Epithelial cell of esophagus (primary cell): ENCODE results near the gene PCBP1.

Experiments used
- DNase-seq: peaks from one replicate; pipeline ENCODE4 v3.0.0; 2010; ENCODE audit warnings: low read depth
- H3K4me3 ChIP-seq: 2 replicates; pipeline ENCODE4 v1.5.1; 2011; ENCODE audit warnings: mild to moderate bottlenecking, low read length, control low read depth
- TF ChIP-seq, protein P1 (sequence below): IDR thresholded peaks from 2 replicates; pipeline ENCODE4 v1.5.1; 2011; ENCODE audit warnings: low read depth, mild to moderate bottlenecking, low read length, control low read depth, inconsistent platforms; ENCODE audit not compliant: insufficient read depth; ENCODE audit errors: missing control alignments

Gene PCBP1

DNA sequence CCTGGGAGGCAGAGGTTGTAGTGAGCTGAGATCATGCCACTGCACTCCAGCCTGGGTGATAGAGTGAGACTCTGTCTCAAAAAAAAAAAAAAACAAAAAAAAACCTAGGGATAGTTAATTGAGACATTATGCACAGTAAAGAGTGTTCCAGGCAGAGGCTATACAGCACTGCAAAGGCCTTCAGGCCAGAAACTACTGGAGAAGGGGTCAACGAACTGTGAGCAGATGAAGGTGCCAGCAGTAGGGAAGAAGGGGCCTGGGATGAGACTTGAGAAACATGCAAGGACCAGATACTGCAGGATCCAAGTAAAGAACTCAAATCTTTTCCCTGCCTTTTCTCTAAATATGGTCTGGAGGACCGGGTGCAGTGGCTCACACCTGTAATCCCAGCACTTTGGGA lies 26.0 kb upstream of the PCBP1 start:
- TF ChIP-seq, protein P1, sequence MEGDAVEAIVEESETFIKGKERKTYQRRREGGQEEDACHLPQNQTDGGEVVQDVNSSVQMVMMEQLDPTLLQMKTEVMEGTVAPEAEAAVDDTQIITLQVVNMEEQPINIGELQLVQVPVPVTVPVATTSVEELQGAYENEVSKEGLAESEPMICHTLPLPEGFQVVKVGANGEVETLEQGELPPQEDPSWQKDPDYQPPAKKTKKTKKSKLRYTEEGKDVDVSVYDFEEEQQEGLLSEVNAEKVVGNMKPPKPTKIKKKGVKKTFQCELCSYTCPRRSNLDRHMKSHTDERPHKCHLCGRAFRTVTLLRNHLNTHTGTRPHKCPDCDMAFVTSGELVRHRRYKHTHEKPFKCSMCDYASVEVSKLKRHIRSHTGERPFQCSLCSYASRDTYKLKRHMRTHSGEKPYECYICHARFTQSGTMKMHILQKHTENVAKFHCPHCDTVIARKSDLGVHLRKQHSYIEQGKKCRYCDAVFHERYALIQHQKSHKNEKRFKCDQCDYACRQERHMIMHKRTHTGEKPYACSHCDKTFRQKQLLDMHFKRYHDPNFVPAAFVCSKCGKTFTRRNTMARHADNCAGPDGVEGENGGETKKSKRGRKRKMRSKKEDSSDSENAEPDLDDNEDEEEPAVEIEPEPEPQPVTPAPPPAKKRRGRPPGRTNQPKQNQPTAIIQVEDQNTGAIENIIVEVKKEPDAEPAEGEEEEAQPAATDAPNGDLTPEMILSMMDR = no peak
- H3K4me3 ChIP-seq = no peak overlapping the region
- no peak for DNase-seq

DNA sequence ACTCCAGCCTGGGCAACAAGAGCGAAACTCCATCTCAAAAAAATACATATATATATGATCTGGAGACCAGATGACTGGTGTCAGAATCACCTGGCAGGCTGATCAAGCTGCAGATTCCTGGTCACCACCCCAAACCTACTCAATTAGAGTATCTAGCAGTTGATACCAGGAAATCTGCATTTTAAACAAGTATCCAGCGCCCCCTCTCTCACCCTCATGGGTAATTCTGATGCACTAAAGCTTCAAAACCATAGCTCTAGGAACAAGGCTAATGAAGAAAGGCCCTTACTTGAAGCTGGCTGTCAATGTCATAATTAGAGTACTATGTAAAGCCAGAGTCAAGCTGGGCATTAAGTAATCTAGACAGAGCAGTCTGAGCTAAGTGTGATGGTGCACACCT lies 25.0 kb upstream of the PCBP1 start:
- TF ChIP-seq, protein P1 = no peak
- no peak overlapping the region for H3K4me3 ChIP-seq
- DNase-seq = no peak

DNA sequence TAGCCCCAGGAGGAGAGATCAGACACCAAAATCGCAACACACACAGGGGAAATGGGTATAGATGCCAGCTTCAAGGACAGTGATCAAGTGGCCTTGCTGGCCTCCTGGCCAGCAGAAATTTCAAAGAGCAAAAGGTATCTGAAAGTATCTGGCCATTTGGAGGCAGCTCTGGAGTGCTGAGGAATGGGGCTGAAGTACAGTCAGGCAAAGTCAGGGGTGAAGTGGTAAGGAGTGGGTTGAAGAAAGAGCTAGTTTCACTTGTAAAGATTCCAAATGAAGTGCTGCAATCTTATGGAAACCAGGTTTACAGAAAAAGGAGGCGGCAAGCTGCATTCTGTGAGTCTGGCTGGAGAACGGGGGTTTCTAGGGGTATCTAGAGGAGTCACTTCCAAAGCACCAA lies 19.2 kb upstream of the PCBP1 start:
- no peak overlapping the region for H3K4me3 ChIP-seq
- TF ChIP-seq, protein P1 = no peak
- DNase-seq = no peak

DNA sequence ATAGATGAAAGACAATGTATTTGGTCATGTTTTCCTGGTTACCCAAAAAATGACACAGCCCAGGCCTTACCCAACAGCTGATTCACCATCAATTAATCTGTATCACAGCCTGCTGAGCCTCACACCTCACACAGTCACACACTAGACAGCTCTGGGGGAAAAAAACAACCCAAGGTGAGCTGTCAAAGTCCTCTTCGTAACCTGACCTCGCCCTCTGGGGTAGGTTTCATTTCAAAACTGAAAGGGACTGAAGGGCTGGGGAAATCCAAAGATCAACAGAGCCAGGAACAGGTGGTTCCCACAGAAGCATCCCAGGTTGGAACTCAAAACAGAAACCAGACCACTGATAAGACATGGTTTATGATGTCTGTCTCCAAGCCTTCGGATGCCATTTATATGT lies 18.2 kb upstream of the PCBP1 start:
- peak; percentile 97 for DNase-seq
- H3K4me3 ChIP-seq = no peak overlapping the region
- TF ChIP-seq, protein P1 = no peak

DNA sequence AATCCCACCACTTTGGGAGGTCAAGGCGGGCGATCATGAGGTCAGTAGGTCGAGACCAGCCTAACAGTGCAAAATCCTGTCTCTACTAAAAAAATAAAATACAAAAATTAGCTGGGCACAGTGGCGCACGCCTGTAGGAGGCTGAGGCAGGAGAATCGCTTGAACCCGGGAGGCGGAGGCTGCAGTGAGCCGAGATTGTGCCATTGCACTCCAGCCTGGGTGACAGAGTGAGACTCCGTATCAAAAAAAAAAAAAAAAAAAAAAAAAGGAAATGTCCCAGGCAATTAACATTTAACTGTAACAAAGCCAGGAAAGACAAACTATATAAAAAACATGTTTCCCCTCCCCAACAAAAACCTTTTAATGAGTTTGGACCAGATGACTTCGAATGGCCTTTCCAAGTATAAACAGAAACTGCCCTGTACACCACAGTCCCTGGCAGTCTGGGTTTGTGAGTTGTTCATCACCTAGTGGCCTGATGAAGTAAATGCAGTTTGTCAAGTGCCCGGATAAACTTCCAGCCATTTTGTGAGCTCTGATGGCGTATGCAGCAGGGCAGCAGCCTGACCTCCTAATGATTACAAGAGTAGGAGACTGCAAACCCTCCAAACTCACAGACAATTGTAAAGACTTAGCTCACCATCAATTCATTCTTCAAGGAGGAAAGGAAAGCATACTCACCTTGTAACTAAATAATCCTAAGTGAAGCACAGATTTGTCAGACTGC lies 16.6 kb upstream of the PCBP1 start:
- TF ChIP-seq, protein P1 = peak; percentile 92
- H3K4me3 ChIP-seq = no peak overlapping the region
- DNase-seq = peak; percentile 87

DNA sequence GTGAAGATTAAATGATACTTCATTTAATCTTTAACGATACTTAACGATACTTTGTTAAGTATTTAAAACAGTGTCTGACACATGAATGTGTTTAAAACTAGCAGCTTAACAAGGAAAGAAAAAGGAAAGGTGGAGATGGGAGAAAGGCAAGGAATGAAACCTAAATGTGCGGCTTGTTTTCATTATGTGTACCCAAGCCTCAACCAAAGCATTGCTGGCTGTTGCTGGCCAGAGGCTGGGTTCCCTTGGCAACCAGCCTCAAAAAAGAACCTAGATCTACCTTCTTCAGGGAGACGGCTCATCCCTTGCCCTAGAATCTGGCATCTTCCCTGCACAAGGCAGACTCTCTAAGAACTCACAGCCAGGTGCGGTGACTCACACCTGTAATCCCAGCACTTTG lies 13.8 kb upstream of the PCBP1 start:
- TF ChIP-seq, protein P1 = no peak
- H3K4me3 ChIP-seq = no peak overlapping the region
- DNase-seq = no peak

DNA sequence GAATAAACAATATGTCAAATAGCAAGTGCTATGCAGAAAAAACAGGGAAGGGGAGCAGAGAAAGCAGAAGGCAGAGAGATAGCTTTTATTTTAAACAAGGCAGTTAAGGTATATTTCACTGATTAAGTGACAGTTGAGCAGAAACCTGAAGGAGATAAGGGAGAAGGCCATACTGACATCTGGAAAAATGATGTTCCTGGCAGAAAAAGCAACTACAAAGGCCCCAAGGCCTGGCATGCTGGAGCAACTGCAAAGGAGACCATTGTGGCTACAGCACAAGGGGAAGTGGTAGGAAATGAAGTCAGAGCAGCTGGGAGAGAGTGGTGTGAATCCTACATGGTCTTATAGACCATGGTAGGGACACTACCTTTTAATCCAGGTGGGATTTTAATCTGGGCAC lies 8.9 kb upstream of the PCBP1 start:
- DNase-seq = no peak
- TF ChIP-seq, protein P1 = no peak
- no peak overlapping the region for H3K4me3 ChIP-seq
